Prostate gland (tissue), 2 donors: Measurements from ENCODE around the gene SLC2A4.
"Not testable (repeated sequence)": the region's sequence is repeated elsewhere in the genome, so short reads cannot be mapped to it uniquely, and the experiment has no call there.

Experiments
- POLR2A ChIP-seq: fragments of 450-650 bp; IDR thresholded peaks from one replicate; pipeline ENCODE4 v1.6.1; 2016; ENCODE audit warnings: antibody characterized with exemption, mild to moderate bottlenecking
- TF ChIP-seq, protein P1 (sequence below), 4 experiments: fragments of 200-600 bp in 2 of 4; fragments of 450-650 bp in 2 of 4; sonication (generic) in 2 of 4; IDR thresholded peaks; 1 replicate in 3 of 4; 2 replicates in 1 of 4; pipeline ENCODE4 v1.5.1; 2016 to 2019; ENCODE audit warnings: antibody characterized with exemption in 4 of 4, mild to moderate bottlenecking in 2 of 4, moderate library complexity in 2 of 4

DNA sequence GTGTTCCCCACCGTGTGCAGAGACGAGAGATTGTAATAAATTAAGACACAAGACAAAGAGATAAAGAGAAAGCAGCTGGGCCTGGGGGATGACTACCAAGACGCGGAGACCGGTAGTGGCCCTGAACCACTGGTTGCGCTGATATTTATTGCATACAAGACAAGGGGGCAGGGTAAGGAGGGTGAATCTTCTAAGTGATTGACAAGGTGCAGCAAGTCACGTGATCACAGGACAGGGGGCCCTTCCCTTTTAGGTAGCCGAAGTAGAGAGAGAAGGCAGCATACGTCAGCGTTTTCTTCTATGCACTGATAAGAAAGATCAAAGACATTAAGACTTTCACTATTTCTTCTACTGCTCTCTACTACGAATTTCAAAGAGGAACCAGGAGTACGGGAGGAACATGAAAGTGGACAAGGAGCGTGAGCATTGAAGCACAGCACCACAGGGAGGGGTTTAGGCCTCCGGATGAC, 51.1 kb downstream of the SLC2A4 start:
- TF ChIP-seq, protein P1, sequence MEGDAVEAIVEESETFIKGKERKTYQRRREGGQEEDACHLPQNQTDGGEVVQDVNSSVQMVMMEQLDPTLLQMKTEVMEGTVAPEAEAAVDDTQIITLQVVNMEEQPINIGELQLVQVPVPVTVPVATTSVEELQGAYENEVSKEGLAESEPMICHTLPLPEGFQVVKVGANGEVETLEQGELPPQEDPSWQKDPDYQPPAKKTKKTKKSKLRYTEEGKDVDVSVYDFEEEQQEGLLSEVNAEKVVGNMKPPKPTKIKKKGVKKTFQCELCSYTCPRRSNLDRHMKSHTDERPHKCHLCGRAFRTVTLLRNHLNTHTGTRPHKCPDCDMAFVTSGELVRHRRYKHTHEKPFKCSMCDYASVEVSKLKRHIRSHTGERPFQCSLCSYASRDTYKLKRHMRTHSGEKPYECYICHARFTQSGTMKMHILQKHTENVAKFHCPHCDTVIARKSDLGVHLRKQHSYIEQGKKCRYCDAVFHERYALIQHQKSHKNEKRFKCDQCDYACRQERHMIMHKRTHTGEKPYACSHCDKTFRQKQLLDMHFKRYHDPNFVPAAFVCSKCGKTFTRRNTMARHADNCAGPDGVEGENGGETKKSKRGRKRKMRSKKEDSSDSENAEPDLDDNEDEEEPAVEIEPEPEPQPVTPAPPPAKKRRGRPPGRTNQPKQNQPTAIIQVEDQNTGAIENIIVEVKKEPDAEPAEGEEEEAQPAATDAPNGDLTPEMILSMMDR (IDR thresholded peaks at IDR 0.05), result not testable (repeated sequence)
- TF ChIP-seq POLR2A, result not testable (repeated sequence)
